ENCODE measurements around the gene HLF.
A peak's percentile ranks its signal among the peaks of the same experiment; 100 is the strongest.

The HLF gene

DNA sequence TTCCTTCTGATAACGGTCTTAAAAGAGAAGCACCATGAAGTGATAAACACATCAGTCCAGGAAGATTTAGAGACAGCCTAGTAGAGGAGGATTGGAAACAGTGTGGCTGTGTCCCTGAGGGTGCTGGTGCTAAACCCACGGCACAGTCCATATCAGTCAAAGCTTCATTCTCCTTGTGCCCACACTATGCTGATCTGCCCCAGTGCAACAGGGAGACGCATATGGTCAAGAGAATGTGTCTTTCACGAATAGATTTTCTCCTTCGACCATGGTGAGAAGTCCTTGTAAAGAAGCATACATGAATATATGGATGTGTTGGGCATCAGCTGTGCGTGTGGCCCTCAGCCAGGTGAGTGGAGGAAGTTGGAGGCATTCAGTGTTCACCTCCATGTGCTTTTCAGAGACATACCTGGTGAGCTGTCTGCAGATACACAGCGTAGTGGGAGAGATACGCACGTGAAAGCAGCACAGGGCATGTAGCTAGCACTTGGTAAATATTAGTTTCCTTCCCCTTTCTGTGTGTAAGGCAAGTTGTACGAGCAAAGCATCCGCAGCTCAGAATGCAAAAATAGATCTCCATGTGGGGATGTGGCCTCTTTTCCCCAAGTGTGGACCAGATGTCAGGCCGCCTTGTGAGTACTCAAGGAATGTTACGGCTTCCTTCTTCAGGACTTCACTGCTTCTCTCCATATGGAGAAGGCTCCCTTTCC lies 29.4 kb downstream of the HLF start:
- DNase-seq: no peak

DNA sequence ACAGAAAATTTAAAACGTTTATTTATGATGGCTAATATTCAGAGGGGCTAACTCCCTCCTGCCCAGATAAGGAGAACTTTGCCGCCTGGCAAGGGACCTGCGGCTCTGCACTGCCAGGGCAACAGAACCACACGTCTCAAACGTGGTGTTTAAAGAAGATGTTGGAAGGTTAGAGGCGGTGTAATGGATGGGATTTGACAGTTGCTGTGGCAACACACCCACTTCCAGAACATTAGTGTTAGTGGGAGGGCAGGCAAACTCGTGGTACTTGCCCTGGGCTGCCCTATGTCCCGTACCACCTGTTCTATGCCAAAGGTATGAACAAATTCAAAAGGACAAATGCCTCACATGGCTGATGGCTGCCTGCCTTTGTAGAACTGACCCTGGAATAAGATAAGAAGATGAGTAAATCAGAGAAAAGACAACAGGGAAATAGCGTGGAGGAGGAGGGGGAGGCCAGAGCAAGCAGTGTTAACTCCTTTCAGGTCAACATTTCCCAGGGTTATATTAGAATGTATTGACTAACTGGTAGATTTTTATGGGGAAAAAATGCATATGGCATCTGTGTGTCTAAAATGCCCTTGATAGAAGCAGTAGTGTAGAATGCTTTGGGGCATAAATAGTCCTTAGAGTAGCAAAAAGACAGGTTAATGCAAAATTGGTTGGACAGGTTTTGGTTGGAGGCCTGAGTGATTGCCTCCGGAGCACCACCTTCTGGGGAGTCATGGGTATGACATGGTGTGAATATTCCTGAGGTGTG lies 30.8 kb downstream of the HLF start:
- peak; percentile 60 for DNase-seq

DNA sequence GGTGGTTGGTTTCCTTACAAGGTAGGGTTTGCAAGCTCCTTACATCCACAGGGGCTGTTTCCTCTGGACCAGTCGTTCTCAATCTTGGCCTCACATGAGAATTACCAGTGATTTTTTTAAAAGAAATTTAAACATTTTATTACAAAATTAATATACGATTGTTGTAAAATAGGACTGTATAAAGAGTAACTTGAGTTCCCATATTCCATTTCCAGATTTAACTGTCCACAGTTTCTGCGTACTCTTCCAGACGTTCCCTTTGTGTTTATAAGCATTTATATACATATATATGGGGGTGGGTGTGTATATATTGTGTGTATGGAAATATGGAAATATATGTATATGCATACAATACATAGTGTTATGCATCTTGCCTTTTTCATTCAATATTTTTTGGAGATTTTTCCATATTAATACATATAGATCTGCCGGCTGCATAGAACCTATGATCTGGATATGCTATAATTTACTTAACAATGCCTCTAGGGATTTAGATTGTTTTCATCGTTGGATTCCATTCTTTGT lies 31.5 kb downstream of the HLF start:
- DNase-seq: no peak

DNA sequence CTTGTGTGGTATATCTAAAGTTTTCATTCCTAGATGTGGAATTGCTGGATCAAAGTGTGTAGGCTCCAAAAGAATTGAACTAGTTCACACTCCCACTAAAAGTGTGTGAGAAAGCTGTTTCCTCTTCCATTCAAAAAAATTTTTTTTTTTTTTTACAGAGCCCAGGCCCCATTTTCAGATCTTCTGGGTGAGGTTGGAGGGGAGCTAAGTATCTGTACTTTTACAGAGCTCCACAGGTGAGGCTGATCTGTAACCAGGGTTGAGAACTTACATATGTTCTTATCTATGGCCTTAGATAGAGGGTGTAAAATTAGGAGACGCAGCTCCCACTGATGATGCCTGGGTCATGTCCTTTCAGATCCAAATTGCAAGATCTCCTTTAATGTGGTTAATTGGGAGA lies 31.9 kb downstream of the HLF start:
- DNase-seq: no peak

DNA sequence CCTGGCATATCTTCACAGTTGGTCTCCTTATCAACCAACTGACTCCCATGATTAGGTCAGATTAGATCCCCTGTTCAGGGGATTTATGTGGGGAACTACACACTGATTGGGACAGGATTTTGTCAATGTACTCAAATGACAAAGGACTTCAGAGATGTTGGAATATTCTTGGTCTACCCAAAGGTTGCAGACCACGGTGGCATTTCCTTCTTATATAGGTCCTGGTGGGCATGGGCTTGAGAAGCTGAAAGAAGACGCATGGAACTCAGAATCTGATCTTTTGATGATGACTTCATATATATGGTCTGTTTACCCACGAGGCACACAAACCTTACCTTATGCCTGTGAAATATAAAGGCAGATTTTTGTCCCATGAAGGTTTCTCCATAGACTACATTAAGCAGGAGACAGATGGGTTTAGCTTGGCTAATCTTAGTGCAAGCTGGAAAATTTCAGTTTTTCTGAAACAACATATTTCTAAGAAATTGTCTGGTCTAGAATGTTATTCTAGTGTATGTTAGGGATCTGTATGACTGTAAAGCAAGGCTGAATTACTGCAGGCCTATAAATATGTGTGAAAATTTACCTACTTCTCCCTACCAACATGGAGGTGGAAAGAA lies 33.5 kb downstream of the HLF start:
- DNase-seq: no peak

DNA sequence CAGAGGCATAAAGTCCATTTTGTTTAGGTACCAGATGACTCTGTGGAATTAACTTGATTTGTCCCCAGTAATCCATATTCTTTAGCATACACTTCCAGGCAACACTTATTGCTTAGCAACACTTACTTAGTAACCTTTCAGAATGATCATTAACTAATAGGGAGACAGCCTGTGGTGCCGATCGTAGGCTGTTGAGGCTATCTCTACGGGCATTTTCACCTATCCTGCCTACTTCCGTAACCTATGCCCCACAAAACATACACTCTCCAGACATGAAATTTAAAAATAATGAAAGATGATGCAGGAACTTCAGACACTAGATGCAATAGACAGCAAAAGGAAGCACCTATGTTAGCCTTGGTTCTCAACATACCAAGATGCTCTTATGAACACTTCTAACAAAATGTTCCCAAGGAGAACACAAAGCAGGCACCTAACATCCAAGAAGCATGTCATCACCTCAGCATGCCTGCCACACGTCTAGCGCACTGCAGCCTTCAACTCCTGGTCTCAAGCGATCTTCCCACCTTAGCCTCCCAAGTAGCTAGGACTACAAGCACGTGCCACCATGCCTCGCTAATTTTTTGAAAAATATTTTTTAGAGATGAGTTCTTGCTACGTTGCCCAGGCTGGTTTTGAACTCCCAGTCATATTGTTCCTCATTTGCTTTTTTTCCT lies 34.5 kb downstream of the HLF start:
- DNase-seq: no peak

DNA sequence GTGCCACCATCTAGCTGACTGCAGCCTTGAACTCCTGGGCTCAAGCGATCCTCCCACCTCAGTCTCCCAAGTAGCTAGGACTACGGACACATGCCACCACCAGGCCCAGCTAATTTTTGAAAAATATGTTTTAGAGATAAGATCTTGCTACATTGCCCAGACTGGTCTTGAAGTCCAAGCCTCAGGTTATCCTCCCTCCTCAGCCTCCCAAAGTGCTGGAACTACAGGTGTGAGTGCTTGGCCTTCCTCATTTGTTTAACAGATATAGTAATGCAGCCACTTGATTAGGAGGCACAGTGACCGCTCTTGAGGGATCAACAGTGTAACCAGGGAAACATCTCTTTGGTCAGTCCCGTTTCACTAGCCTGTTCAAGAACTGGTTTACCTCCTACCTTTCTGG lies 35.1 kb downstream of the HLF start:
- no peak for DNase-seq

DNA sequence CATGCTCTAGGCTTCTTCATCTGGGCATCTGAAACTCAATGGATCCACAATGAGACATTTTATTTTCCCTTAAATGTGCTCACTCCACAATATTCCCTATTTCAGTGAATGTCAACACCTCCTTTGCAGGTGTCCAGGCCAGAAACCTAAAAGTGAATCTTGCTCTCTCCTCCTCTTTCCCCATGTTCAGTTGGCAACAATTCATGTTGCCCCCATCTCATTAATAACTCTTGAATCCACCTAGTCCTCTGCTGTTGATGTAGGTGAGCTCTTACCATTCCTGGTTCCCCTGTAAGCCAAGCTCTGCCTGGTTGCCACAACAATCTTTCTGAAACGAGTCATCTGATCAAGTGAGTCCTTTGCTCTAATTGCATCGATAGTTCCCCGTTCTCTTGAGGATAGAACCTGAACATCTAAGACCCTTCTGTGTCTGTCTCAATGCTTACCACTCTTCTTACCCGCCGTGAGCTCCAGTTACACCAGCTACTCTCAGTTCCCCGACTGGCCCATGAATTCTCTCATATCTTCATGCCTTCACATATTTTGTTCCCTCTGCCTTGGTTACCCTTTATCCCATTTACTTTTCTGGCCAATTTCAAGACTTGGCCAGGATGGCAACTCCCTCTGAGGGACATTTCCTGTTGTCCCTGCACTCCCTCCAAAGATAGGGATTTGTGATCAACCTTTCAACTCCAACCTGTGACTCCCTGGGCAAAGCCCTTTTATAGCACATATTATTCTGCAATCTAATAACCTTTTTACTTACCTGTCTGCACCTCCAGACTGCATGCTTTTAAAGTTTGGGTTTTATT lies 35.9 kb downstream of the HLF start:
- no peak for DNase-seq

DNA sequence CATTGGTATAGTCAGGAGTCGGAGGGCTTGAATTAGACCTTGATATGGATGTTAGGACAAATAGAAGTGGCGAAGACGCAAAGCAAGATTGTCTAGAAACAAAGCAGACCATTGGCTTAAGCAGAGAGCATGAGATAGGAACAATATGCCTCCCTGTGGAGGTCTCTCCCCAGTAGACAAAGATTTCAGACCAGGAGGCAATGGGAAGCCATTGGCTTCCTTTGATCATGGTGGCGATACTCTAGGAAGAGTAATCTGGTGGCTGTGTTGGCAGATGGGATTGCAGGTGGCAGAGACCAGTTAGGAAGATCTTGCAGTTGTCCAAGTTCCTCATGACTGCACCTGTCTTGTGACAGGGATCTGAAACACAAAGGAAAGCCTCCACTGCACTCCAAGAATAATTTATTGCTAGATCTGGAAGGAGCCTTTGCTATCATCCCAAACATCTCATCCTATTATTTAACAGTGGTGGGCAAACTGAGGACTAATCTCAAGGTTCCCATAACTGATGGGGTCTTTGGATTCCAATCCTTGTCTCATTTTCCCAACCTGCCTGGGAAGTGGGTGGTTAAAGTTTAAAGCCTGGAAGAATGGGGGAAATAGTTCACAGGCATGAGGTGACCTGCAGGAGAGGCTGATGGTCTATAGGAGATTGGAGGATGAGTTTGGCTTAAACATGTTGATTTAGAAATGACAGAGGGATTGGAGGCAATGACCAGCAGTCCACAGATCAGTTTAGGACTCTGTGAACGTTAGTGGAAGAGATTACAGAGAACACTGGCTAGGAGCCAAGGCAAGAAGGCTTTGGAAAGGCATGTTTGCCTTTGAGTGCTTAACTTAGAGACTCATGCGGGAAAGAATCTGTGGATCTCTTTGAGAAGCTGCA lies 37.0 kb downstream of the HLF start:
- DNase-seq: no peak

DNA sequence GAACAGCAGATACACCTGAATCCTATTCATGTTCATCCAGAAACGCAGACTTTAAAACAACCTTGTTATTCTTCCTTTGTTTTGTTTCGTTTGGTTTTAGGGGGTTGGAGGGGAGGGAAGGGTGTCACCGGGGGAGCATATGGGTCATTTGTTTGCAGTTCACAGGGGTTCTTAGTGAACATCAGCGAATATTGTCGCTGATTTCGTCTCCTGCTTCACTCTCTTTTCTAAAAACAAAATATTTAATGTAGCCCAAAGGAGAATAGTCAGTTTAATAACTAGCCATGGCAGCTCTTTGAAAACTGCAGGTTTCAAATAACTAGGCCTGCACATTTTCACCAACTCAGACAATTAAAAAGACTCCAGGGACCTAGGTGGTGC lies 37.6 kb downstream of the HLF start:
- no peak for DNase-seq

DNA sequence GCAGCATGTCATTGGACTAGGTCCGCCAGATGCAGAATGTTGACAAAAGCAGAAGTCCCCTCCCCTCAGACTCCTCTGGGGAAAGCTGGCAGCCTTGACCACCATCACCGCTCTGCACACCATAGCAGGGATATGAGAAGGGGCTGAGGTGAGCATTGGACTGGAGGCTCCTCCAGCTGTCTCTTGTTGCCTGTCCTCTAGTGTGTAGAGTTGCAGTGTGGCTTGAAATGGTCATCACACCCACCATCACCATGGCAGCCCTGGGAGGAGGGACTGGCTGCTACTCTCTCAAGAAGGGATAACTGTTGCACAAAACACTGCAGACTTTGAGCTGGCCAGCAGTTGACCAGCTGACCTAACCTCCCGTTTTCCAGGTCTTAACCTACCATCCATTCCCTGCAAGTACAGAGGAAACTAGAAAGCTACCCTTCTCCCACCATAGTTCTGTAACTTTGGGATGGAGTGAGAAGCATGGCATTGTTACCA lies 38.3 kb downstream of the HLF start:
- no peak for DNase-seq

DNA sequence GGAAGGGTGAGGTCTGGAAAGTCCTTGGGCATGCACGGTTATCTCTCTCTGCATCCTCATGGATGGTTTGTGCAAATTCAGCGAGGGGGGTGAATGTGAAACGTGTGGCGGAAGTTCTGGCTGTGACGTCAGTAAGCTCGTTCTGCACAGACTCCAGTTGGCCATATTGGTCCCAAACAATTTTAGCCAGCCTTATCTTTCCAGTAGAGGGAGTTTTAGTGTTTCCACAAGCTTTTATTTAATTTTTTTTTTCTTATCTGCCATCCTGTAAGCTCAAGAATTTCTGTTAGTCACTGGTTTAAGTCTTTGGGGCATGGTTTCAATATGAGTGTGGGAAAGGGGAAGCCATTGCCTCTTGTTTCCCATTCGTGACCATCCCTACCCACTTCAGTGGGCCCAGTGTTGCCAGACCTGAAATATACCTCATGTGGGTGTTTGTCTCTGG lies 39.0 kb downstream of the HLF start:
- peak; percentile 38 for DNase-seq

DNA sequence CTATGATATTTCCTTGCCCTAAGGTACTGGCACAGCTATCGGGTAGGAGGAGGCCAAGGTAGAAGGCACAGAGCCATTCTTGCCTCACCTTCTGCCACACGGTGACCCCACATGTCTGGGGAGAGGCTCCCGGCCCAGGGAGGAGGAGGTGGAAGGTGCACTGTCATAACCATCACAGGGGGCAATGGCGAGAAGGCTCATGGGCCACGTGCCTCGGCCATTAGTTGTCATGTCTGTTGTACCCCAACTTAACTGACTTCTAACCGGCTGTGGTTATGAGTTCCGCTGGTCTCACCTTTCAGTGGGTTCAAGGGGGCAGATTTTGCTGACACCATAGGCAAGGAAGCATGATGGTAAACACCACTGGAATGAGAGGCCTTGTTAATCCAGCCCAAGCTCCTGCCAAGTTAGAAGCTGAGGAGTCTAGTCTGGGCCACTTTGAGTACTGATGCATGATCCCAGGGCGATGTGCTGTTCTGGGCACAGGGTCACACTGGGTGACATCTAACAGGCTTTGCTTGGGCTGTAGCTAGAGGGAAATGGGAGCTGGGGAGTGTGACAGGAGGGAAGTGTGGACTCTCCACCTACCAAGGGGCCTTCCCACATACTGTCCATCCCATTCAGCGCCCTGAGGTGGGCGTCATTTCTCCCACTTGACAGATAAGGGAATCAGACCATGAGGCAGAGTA lies 39.6 kb downstream of the HLF start:
- no peak for DNase-seq

DNA sequence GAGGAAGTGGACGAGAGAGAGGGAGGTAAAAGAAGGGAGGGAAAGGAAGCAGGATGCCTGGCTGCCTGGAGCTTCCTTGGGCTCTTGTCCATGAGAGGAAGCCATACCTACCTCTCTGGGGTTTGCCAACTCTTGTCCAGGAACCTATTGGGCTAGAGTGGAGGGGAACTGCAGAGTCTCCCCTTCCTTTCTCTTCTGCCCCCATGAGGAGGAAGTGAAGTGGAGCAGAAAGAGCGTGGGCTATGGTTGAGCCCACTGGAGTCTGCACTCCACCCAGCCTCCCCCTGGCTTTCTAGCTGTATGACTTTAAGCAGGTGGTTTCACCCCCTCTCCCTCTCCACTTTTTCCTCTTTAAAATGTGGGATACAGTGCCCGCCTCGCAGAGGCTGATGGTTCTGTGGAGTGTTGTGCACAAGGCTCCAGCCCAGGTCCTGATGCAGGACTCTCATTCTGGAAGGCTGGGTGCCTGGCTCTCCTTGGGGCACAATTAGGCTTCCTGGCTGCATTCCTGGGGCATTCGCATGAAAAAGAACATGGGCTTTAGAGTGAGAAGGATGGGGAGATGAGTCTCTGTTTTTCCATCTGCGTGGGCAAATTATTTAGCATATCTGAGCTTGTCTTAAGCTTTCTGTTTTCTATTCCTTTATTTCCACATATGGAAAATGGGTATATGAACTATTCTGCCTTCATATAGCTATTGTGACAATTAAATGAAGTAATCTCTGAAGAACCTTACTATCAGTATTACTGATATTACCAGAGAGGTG lies 40.7 kb downstream of the HLF start:
- no peak for DNase-seq

DNA sequence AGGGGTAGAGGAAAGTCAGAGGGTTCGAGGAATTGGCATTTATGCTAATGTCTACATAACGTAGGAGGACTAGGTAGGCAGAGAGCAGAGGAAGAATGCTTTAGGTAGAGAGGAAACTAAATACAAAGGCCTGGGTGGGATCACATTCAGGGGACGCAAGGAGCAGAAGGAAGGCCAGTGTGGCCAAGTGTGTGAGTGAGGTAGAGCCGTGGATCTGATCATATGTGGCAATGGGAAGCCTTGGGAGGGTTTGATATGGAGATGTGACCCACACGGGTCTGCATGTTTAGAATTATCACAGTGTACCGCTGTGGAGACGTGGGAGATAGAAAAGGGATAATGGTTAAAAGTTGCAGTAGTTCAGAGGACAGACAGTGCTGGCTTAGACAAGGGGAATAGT lies 43.1 kb downstream of the HLF start:
- DNase-seq: no peak

DNA sequence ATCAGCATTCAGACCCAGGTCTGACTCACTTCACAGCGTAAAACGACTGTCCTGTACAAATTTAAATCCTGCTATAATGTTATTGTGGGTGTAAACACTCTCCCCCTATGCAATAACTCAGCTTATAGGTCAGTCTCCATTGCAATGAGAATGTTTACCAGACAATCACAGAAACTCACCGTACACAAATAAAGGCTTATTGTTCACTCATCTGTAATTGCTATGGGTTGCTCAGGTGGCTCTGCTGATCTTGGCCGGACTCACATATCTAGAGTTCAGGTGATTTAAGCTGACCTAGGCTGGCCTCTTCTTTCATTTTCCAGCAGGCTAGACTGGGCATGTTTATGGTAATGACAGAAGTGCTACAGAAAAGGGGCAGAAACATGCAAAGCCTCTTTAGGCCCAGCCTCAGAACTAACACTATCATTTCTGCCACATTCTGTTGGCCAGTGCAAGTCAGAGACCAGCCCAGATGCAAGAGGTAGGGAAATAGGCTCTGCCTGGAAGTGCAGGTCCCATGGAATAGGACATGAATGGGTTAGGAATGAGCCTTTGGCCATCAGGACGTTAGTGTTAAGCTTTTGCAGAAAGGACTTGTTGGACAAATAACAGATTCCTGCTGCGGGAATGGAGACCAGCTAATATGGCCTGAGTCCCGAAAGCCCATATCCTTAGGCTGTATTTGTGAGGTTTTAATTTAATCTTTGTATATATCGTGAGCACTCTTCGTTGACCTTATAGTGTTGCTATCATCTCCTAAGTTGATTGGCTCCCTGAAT lies 44.0 kb downstream of the HLF start:
- no peak for DNase-seq

DNA sequence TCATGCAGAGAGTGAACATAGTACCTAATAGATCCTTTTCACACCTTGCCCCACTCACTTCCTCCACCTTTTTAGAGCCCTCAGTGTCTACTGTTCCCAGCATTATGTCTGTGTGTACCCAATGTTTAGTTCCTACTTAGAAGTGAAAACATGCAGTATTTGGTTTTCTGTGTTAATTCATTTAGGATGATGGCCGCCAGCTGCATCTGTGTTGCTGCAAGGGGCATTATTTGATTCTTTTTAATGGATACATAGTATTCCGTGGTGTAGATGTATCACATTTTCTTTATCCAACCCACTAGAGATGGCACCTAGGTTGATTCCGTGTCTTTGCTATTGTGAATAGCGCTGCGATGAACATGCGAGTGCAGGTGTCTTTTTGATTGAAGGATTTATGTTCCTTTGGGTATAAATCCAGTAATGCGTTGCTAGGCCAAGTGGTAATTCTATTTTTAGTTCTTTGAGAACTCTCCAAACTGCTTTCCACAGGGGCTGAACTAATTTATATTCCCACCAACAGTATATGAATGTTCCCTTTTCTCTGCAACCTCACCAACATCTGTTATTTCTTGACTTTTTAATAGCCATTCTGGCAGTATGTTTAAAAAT lies 47.1 kb downstream of the HLF start:
- DNase-seq: no peak

DNA sequence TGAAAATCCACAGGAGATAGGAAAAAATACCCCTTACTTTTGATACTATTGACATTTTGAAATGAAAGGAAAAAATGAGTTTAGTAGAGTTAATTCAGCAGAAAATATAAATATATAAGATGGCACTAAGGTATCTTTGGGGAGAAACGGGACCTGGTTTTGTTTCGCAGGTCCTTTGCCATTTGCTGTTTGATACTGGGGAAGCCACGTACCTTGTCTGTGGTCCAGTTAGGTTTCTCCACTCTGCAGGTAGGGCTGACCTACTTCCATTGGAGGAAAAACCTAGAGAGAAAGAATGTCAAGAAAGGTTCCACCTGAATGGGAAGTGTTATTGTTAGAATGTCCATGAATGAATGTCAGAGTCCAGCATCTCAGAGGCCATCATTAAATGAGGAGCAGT lies 48.1 kb downstream of the HLF start:
- DNase-seq: no peak
